Measurements from ENCODE around the gene RABL3.
"Not testable (repeated sequence)": the region's sequence is repeated elsewhere in the genome, so short reads cannot be mapped to it uniquely, and the experiment has no call there.

RABL3 gene, protein sequence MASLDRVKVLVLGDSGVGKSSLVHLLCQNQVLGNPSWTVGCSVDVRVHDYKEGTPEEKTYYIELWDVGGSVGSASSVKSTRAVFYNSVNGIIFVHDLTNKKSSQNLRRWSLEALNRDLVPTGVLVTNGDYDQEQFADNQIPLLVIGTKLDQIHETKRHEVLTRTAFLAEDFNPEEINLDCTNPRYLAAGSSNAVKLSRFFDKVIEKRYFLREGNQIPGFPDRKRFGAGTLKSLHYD

DNA sequence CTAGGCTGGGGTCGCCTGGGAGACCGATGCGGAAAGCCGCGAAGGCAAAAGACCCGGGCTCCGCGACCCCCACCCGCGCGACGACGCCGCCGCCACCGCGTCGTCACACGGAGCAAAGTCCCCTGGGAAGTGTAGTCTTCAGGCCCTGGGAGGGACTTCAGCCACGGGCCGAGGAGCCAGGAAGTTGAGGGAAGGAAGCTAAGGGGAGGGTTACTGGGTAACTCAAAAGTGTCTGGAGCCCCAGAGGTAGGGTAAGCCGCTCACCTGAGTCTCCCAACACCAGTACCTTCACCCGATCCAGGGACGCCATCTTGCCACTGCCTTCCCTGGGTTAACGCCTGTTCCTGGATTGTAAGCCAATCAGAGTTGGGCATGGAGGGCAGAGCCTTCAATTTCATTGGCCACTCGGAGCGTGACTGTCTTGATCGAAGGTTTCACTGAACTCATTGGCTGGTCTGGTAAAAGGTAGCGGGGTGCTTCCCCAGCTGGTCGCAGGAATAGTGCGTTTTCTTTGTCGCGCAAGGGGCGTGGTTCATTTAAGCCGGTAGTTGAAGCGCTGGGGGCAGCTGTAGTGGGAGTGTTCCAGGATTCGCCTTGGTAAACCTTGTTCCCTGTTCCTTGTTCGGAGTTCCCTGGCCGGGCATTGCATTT, at the start of gene RABL3, which contains the start of gene GTF2E1:
Gene RABL3 (minus strand): TSS at position 319 of the 651 bp plus-strand sequence. CDS start 9 bp downstream, at position 310.
Gene GTF2E1 (plus strand): TSS at position 547 of the 651 bp plus-strand sequence. CDS start 7,809 bp downstream, outside the sequence.
- peak; percentile 87 to 96 for DNase-seq

DNA sequence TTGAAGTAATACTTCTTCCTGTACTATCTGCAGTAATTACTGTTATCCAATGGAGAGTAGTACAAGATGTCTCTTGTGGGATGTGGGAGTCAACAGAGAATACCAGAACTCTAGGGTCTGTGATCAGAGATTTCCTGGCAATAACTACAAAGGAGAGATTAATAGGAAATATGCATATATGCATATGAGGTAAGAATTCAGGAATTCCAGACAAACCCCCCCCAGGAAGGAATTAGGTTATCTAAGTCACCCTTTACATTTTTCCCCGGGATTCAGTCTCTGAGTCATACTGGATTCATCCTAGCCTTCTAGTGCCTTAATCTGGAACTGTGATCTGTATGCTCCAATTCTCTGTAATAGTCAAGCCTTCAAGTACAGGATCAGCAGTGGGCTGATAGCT, 49.6 kb upstream of the RABL3 start:
- DNase-seq: no peak

GRCh38 chr3:120791010-120791409, 48.7 kb upstream of the RABL3 start:
- no peak for DNase-seq

GRCh38 chr3:120785832-120786231, 43.5 kb upstream of the RABL3 start:
- not testable (repeated sequence) for DNase-seq

- DNase-seq: no peak
Measured at GRCh38 chr3:120780977-120781376, 38.7 kb upstream of the RABL3 start.

DNA sequence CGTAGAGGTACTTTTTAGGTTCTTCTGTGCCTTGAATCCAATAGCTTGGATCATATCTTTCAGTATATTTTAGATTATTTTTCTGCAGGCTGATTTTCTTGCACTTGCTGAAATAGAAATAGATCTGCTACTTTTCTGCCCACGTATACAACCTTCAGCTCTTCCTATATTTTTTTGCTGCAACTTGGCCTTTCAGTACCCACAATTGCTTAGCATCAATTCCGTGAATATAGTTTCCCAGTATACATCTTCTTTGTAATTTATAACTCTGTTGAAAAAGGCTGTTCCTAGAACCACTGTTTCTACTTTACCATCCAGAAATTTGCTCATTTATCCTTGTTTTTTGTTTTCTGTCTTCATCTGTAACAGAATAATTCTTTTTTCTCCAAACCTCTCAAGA, 36.5 kb upstream of the RABL3 start:
- DNase-seq: no peak

DNA sequence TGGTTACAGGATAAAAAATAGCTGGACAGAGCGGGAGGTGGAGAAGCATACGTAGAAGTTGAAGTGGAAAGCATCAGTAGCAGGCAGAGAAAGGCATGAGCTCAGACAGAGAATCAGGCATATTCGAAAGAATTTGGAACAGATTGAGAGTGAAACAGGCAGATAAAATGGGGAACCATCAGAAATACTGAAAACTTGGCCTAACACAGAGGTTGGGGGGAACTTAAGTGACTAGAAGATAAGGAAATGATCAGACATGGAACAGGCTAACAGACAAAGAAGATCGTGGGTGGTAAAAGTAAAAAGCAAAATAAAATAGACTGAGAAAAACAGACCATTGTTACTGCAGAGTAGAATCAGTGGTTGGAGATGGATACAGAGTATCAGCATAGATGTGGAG, 33.1 kb upstream of the RABL3 start:
- no peak for DNase-seq

- no peak for DNase-seq
Measured at GRCh38 chr3:120773932-120774331, 31.6 kb upstream of the RABL3 start.

DNA sequence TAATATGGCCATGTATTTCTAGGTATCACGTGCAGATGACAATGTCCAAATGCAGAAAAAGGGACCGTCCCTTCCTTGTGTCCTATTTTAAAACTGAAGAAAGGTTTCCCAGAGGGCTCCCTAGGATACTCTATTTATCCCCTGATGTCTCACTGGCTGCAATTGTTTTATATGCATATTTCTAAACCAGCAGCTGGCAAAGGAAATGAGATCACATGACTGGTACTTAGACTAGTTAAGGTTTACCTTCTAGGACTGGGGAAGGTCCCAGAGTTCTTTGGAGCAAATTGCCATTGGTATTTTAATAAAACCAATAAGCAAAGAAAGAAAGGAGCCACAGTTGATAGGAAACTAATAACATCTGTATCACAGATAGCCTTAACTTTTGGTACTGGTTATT, 29.8 kb upstream of the RABL3 start:
- DNase-seq: no peak

DNA sequence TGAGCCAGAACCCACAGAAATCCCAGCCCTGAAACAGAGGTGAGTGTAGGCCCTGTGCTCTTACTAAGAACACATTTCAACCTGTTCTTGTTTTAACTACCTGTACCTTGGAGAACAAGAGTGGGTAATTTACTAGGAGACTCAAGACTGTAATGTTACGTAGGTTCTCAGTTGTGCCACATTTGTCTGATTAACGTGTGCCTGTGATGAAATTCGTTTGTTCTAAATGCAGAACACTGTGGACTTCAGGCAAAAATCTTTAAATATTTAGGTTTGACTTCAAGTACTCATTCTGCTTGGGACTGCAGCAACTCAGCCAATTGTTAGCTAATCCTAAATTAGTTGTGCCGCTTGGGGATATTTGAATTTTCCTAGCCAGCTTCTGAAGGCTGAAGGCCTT, 28.6 kb upstream of the RABL3 start:
- DNase-seq: no peak

DNA sequence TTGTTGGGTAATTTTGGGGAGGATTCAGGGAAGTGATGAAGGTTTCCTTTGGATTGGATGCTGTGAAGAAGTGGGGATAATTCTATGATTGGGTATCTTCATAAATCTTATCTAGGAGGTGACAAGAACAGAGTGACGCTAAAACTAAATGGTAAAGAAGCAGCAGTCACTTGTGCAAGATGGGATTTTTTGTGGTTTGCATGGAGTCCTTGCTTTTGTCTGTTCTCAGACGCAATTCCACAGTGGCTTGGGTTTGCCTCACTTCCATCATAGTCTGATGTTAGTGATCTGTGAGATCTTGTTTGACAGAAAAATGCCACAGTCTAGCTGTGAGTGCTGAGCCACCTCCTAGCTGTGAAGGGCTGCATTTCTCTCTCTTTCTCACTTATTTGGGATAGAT, 27.1 kb upstream of the RABL3 start:
- no peak for DNase-seq

DNA sequence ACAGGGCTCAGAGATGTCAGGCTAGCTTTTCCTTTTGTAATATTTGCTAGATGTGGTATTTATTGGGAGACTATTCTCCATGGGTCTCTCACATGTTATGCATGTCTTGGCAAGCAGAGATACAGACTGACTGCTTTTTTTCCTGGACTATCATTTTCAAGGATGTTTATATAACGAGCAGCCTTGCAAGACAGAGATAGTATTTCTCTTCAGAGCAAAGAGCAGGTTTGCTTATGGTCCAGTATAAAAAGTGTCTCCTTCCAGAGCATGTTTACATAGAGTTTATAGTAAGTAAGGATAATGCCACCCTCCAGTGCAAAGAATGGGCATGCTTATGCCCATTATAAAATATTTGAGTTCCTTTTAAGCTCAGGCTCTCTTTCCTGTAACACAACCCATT, 24.8 kb upstream of the RABL3 start:
- DNase-seq: no peak

DNA sequence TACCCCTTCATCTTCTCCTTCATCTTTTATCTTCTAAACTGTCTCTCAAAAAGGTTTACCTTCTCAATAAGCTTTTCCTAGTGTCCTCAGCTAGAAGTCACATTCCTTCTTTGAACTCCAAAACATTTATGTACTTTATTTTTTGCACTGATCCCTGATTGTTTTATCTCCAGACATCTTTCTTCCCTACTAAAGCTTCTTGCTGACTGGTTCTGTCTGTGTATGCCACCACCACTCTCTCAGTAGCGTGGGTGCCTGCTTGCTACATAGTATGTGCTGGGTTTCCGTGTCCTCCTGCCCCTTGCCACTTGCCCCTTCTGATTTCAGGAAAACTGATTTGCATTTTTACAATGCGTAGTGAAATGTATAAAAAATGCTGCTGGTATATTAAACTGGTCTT, 24.3 kb upstream of the RABL3 start:
- DNase-seq: no peak

GRCh38 chr3:120765830-120766493, 23.6 kb upstream of the RABL3 start:
- DNase-seq: no peak

DNA sequence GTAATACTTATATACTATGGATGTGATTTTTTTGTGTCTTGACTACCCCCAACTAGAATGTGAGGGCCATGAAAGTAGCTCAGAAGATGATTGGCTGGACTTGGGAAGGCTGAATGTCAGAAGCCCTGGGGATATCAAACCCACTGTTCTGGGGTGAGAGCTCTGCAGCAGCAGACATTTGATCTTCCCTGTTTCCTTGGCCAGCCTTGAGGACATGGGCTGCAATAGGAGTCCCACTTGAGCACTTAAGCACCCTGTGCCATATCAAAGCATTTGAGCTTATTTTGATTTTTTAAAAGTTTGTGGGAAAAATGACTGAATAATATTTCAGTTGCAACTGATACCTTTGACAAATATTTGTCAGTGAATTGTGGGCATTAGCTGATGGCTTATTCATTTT, 21.9 kb upstream of the RABL3 start:
- no peak for DNase-seq

GRCh38 chr3:120763601-120764000, 21.3 kb upstream of the RABL3 start:
- DNase-seq: no peak

DNA sequence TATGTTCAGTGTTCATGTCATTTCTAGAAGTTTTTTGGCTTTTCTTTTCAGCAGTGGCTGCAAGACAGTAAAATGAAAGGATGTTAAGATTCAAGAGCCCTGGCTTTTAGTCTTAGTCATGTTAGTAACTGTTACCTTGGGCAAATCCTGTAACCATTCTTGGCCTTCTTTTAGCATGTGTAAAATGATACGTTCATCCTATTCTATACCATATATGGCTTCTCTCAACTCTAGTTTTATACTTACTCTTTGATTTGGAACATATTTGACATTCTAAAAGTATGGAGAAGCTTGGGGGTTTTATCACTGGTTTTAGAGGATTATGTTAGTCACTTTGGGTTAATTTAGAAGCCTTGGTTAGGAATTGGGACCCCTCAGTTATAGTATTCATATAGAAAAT, 20.3 kb upstream of the RABL3 start:
- DNase-seq: no peak

DNA sequence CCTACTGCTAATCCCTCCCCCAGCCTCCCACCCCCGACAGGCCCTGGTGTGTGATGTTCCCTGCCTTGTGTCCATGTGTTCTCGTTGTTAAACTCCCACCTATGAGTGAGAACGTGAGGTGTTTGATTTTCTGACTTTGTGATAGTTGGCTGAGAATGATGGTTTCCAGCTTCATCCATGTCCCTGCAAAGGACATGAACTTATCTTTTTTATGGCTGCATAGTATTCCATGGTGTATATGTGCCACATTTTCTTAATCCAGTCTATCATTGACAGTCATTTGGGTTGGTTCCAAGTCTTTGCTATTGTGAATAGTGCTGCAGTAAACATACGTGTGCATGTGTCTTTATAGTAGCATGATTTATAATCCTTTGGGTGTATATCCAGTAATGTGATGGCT, 16.2 kb upstream of the RABL3 start:
- DNase-seq: not testable (repeated sequence)

DNA sequence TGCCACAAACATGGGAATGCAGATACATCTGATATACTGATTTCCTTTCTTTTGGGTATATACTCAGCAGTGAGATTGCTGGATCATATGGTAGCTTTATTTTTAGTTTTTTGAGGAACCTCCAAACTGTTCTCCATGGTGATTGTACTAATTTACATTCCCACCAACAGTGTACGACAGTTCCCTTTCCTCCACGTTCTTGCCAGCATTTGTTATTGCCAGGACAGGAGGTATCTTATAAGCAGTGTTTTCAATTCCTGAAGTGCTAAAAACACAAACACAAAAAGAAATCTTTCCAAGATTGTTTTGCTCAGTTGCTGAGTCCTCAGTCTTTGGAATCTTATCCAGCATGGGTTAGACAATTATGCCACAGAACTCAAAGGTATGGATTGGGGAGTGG, 13.7 kb upstream of the RABL3 start:
- DNase-seq: no peak

GRCh38 chr3:120753810-120754209, 11.5 kb upstream of the RABL3 start:
- DNase-seq: no peak

DNA sequence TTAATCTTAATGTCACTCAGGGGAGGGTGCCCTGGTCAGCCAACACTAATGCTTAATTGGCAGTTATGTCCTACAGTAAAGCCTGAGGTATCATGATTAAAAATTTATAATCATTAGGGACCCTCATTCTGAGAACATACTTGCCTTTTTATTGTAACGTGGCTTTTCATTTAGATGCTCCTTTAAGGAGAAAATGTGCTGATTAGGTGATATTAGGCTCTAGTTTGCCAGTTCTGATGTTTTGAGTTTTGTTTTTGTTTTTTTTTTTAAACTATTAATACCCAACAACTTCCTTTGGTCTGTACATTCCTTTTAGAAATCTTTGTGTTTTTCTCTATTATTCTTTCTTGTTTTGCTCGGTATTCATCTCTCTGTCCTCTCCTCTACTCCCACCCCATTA, 10.5 kb upstream of the RABL3 start:
- no peak for DNase-seq

DNA sequence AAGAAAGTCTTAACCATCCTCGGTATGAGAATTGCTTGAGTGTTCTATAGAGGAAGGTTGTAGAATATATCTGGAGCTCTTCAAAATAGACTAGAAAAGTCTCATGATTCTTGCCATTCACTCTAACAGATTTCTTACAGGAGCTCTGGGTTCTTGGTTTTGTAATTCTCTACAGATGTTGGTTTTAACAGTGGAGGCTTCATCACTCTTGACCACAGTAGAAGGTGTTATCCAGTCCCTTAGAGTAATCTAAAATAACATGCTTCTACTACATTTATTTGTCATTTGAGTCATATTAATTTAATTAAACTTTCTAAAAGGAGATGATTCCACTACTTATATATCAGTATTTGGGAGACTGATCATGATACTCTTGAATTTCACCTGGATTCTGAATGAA, 9.9 kb upstream of the RABL3 start:
- DNase-seq: no peak

- DNase-seq: no peak
Measured at GRCh38 chr3:120749843-120750242, 7.5 kb upstream of the RABL3 start.

DNA sequence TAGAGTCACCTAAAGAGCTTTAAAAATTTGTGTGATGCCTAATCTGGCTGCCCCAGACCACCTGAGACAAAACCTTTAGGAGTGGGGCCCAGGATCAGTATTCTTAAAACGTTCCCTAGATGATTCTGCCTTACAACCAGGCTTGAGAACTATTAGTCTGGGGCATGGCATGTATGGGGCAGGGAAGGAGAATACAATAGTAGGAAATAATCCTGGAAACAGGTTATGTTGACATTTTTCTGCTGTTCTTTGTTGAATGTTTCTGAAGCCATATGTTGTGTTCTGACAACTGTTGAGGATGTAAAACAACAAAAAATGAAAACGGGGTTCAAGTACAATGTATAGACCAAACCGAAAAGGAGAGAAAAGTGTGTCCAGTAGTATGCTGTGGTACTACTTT, 3.1 kb upstream of the RABL3 start:
- DNase-seq: no peak

Measured in stimulated activated CD4-positive, alpha-beta T cell treated with anti-CD3 and anti-CD28 coated beads, Interleukin-4, amount 100 ng/mL, for 4 hours (primary cell).